Measurements from ENCODE around the gene CSTF3.

GRCh38 chr11:33135216-33135615 lies 26.1 kb downstream of the CSTF3 start:
- TF ChIP-seq CTCF (optimal IDR thresholded peaks at IDR 0.05 in 1 of 3, IDR thresholded peaks at IDR 0.05 in 1 of 3, conservative IDR thresholded peaks at IDR 0.05 in 1 of 3; ENCODE audit: extremely low read depth in 1 of 3, insufficient read depth in 2 of 3, low read length in 3 of 3) (no peak), EZH2 (IDR thresholded peaks at IDR 0.05; ENCODE audit: low read length) (no peak)

All from keratinocyte (primary cell).